Activated T-helper 1 cell treated with anti-CD3 and anti-CD28 coated beads, Interleukin-2, amount 50 U/mL, for 16 hours (primary cell): ENCODE results near the gene NPM1.
A peak's percentile ranks its signal among the peaks of the same experiment; 100 is the strongest.
"Not testable (repeated sequence)": the region's sequence is repeated elsewhere in the genome, so short reads cannot be mapped to it uniquely, and the experiment has no call there.

Source experiments
- DNase-seq, 2 donors: peaks; one replicate each; pipeline ENCODE4 v3.0.0-alpha.2; 2020; ENCODE audit warnings: low read depth in 1 of 2, low spot score in 1 of 2

The NPM1 gene

DNA sequence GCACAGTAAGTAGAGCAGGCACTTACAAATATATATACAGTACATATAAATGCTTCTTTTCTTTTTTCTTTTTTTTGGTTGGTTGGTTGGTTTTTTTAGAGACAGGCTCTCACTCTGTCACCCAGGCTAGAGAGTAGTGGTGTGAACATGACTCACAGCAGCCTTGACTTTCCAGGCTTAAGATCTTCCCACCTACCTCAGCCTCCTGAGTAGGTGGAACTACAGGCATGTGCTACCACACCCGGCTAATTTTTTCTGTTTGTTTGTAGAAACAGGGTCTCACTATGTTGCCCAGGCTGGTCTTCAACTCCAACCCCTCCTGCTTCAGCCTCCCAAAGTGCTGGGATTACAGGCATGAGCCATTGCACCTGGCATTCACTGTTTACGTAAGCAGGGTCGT lies 2.6 kb upstream of the NPM1 start:
- not testable (repeated sequence) for DNase-seq

DNA sequence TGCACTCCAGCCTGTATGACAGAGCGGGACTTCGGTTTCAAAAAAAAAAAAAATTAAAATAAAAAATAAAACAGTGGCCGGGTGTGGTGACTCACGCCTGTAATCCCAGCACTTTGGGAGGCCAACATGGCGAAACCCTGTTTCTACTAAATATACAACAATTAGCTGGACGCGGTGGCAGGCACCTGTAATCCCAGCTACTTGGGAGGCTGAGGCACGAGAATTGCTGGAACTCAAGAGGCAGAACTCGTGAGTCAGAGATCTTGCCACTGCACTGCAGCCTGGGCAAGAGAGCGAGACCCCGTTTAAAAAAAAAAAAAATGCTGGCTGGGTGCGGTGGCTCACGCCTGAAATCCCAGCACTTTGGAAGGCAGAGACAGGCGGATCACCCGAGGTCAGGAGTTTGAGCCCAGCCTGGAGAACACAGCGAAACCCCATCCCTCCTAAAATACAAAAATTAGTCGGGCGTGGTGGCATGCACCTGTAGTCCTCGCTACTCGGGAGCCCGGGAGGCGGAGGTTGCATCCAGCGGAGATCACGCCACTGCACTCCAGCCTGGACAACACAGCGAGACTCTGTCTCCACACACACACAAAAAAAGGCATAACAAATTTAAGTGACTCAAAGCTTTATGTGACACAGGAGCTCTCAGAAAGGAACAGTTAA lies 1.5 kb upstream of the NPM1 start:
- no peak for DNase-seq

DNA sequence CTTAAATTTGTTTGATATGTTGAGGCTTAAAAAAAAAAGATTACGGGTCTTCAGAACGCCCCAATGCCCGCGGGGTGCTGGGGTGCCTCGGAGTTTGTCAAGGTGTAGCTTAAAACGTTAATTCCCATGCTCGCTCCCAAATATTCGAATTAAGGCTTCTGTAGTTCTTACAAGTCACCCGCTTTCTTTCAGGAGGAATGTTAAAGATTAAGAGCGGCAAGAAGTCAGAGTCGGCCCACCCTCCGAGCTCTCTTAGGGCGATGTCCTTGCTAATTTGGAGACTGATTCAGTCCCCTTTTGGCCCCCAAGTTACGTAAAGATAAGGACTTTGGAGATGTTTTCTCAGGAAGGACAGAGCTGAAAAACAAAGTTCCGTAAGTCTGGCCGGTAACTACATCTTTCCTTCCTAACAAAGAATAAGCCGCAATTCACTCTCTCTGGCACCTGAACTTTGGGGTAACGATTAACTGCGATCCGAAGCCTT lies 746 bp upstream of the NPM1 start:
- no peak for DNase-seq

DNA sequence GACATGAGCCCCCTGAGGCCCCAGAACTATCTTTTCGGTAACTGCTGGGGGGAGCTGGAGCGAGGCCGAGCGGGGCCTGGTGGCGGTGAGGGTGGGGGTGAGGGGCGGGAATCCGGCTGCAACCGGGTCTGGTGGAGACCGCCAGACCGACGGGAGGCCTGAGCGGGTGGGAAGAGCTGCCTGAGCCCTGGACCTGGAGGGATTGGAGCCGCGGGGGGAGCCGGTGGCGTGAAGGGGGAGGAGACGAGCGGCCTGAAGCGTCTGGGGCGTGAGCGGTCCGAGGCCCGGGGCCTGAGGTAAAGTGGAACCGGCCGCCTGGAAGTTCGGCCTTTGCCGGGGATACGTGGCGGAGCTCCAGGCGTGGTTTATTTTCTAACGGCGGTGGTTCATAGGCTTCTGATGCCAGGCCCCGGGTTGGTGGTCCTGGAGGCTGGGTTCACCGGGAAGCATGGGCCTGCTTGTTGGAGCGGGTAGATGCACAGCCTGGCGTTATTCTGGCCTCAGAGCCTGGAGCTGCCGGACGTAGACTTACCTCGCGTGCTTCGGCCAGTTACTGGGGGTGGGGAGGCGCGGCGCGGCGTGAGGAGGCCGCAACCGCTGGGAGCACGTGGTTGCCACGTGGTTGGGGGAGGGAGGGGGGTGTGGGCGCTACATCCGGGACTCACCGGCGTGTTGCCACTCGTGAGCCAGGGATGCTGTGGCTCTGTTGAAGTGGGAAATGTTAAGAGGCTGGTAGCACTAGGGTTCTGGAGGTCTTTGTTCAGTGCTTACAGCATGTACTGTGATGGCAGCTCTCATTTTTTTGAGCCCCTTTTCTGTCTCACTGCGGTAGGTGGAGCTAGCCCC lies 544 bp downstream of the NPM1 start:
- peak; percentile 67 to 72 for DNase-seq

DNA sequence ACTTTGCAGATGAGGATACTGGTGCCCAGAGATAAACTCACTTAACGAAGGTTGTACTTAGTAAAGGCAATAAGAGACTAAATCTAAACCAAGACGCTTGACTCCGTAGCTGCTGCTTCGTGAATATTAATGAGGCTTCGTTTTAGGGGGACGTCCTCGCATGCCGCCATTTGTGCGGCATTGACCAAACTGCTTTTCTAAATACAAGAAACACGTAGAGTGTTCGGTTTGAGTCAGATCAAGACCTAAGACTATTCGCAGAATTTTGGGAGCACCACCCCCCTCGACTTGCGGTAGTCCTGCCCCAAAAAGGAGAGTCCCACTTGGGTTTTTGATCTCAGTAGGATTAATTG lies 1.1 kb downstream of the NPM1 start:
- peak in 1 of 2 donors; percentile 13 for DNase-seq

DNA sequence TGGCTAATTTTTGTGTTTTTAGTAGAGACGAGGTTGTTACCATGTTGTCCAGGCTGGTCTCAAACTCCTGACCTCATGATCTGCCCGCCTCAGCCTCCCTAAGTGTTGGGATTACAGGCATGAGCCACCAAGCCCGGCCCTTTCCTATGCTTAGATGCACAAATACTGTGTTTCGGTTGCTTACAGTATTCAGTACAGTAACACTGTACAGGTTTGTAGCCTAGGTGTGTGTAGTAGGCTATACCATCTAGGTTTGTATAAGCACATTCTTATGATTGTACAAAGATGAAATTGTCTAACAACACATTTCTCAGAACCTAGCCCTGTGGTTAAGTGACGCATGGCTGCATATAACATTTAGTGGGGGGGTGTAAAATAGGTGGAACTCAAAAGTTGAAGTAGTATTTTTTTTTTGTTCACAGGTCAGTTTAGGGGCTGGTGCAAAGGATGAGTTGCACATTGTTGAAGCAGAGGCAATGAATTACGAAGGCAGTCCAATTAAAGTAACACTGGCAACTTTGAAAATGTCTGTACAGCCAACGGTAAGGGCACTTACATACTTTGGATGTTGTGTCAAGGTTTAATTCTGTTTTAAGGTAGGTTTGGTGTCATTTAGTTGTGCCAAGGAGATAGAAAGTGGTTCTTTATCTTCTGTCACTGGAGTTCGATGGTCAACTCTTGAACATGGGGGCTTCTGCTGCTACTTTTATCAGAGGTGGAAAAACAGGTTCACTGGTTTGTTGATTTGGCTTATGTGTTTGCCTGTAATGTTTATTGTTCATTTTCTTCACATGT lies 3.4 kb downstream of the NPM1 start:
- no peak for DNase-seq

DNA sequence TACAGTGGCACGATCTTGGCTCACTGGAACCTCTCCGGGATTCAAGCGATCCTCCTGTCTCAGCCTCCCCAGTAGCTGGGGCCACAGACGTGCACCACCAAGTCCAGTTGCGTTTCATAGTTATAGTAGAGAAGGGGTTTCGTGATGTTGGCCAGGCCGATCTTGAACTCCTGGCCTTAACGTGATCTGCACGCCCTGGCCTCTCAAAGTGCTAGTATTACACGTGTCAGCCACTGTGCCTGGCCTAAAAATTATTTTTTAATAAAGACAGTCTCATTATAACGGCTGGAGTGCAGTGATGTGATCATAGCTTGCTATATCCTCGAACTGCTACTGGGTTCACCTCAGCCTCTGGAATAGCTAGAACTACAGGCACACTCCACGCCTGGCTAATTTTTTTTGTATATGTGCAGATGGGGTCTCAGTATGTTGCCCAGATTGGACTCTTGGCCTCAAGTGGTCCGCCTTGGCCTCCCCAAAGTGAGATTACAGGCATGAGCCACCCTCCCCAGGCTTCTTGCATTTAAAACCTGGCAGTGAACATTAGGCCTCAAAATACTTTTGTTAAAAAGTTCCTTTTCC lies 4.4 kb downstream of the NPM1 start:
- no peak for DNase-seq

DNA sequence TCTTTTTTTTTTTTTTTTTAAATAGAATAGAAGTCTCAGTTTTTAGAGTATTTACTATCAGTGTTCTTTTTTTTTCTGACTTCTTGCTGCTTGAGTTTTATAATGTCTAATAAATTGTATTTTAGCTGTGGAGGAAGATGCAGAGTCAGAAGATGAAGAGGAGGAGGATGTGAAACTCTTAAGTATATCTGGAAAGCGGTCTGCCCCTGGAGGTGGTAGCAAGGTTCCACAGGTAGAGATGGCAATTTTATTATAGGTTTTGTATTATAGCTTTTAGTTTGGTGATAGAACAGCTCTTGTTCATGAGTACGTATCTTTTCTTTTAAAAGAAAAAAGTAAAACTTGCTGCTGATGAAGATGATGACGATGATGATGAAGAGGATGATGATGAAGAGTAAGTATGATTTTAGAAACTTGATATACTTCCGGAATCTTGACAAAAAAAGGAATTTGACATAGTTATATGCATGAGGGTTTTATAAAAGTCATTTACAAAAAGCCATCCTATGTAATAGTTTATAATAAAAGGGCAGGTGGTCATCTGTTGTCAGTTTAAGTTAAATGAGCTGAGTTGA lies 5.0 kb downstream of the NPM1 start:
- no peak for DNase-seq

DNA sequence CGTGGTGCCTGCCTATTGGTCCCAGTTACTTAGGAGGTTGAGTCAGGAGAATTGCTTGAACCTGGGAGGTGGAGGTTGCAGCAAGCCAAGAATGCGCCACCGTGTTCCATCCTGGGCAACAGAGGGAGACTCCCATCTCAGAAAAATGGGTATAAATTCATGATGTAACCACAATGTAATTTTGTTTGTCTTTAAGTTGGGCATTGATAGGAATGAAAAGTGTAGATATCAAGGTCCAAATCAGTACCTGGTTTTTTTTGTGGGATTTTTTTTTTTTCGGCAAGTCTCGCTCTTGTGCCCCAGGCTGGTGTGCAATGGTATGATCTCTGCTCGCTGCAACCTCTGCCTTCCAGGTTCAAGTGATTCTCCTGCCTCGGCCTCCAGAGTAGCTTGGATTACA lies 7.4 kb downstream of the NPM1 start:
- DNase-seq: no peak

DNA sequence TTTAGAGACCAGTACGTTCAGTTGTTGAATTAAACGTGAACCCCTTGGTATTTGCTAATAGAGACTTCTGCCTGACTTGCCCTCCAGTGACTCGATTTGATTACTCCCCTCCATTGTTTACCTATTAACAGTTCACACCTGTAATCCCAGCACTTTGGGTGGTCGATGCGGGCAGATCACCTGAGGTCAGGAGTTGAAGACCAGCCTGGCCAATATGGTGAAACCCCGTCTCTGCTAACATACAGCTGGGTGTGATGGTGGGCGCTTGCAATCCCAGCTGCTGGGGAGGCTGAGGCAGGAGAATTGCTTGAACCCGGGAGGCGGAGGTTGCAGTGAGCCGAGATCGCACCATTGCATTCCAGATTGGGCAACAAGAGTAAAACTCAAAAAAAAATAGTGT lies 8.9 kb downstream of the NPM1 start:
- DNase-seq: not testable (repeated sequence)

DNA sequence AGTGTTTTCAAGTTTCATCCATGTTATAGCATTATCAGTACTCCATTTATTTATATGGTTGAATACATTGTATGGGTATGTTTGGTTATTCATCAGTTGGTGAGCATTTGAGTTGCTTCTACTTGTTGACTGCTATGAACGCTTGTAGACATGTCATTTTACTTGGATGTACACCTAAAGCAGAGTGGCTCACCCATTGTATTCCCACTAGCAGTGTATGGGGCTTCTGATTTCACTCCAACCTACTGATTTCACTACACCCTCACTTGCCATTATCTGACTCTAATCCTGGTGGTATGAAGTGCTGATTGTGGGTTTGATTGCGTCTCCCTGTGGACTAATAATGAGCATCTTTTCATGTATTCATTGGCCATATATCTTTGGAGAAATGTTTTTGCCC lies 9.5 kb downstream of the NPM1 start:
- no peak for DNase-seq

DNA sequence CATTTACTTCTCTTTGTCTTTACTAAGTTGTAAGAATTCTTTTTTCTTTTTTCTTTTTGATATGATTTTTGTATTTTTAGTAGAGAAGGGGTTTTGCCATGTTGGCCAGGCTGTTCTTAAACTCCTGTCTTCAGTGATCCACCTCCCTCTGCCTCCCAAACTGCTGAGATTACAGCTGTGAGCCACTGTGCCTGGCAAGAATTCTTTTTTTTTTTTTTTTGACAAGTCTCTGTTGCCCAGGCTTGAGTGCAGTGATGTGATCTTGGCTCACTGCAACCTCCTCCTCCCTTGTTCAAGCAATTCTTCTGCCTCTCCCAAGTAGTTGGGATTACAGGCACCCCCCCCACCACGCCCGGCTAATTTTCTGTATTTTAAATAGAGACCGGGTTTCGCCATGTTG lies 9.9 kb downstream of the NPM1 start:
- DNase-seq: no peak

DNA sequence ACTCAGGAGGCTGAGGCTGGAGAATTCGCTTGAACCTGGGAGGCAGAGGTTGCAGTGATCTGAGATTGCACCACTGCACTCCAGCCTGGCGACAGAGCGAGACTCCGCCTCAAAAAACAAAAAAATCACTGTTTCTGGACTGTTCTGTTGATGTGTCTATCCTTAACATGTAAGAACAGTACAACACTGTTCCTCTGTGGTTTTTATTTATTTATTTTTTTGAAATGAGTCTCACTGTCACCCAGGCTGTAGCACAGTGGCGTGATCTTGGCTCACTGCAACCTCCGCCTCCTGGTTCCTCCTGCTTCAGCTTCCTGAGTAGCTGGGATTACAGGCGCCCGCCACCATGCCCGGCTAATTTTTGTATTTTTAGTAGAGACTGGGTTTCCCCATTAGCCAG lies 11.0 kb downstream of the NPM1 start:
- DNase-seq: not testable (repeated sequence)

DNA sequence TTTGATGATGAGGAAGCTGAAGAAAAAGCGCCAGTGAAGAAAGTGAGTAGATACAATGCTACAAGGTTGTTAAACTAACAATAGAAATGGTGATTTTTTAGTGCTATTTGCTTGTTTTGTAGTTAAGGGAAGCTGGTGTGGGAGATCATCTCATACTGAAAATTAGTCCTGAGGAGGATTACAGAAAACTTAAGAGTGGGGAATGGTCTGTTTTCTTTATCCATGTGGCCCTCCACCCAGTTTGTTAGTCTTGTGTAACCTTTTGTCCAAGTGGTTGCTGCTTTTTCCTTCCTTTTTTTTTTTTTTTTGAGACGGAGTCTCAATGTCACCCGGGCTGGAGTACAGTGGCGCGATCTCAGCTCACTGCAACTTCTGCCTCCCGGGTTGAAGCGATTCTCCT lies 12.5 kb downstream of the NPM1 start:
- DNase-seq: no peak

DNA sequence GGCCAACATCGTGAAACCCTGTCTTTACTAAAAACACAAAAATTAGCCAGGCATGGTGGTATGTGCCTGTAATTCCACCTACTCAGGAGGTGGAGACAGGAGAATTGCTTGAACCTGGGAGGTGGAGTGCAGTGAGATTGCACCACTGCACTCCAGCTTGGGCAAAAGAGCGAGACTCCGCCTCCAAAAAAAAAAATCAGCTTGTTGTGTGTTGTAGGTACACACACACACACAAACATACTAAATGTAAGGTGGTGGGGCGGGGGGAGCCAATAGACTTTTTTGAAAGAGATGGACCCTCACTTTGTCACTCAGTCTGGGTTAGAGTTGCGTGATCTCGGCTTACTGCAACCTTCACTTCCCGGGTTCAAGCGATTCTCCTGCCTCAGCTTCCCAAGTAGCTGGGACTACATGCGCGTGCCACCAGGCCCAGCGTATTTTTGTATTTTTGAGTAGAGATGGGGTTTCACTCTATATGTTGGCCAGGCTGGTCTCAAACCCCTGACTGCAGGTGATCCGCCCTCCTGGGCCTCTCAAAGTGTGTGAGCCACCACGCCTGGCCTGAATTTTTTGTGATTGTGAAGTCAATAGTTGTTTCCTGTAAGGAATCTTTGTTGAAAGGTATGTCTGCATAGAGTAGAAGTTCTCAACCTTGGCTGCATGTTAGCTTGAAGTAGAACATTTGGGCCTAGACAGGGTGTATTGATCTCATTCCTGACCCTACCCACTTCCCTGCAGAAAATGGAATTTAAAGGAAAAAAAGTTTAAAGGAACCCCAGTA lies 13.7 kb downstream of the NPM1 start:
- no peak for DNase-seq

DNA sequence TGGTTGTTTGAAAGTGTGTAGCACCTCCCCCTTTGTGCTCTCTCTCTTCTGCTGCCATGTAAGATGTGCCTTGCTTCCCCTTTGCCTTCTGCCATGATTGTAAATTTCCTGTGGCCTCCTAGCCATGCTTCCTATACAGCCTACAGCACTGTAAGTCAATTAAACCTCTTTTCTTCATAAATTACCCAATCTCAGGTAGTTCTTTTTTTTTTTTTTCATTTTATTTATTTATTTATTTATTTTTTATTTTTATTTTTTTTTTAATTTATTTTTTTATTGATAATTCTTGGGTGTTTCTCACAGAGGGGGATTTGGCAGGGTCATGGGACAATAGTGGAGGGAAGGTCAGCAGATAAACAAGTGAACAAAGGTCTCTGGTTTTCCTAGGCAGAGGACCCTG lies 15.1 kb downstream of the NPM1 start:
- not testable (repeated sequence) for DNase-seq

DNA sequence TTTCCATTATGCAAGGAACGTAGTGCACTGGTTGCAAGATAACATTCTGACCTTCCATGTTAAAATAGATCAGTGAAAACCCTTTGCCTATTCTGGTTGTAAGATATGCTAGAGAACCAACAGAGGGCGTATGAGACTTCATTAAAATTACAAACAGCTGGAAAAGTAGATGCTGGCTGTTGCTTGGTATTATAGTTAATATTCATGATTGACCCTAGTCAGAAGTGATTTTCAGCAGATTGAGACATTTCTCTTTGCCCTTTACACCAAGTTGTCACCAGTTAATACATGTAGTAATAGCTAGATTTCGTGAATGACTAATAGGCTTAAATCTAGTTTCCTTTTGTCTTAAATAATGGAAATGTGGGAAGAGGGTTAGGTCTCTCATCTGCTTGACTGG lies 18.0 kb downstream of the NPM1 start:
- DNase-seq: no peak

DNA sequence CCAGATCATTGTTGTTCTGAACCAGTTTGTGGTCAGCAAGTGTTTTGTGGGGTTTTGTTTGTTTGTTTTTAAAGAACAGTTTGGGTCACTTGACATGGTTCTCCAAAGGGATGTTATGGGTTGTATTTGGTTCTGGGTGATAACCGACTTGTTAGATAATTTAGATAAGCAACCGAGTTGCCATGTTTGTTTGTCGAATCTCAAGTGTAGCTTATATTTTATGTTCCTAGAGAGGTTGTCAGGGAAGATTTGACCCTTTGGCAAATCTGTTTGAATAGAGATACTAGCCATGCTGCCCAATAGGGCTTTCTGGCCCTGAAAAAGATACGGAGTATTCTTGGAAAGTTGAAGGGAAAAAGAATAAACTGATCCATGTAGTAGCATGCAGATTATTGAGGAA lies 19.6 kb downstream of the NPM1 start:
- DNase-seq: no peak

DNA sequence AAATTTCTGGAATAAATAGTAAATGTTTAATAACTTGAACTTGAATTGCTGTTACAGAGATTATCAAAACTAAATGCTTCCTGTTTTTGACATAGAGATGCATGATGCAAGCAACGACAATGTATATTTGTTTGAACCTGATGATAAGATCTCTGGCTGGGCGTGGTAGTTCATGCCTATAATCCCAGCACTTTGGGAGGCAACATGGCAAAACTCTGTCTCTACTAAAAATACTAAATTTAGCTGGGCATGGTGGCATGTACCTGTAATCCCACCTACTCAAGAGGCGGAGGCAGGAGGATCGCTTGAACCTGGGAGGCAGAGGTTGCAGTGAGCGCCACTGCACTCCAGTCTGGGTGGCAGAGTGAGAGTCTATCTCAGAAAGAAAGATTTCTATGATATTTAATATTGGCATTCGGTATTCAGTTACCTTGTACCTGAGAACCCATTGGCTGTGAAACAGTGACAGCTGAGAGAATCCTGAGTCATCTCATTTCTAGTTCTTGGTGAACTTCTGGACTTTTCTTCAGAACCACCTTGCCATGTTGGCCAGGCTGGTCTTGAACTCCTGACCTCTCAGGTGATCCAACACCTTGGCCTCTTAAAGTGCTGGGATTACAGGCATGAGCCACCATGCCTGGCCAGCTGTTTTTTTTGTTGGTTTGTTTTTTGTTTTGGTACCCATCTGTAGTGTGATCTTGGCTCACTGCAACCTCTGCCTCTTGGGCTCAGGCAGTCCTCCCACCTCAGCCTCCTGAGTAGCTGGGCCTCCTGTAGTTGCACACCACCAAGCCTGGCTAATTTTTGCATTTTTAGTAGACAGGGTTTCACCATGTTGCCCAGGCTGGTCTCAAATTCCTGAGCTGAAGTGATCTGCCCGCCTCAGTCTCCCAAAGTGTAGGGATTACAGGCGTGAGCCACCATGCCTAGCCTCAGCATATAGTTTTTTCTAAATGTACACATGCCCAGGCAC lies 21.8 kb downstream of the NPM1 start:
- DNase-seq: no peak
